CD4-positive, alpha-beta T cell treated with Interleukin-4 for 1 hour (primary cell): ENCODE results near the gene HOXB1.

Experiments
- DNase-seq, 2 donors: peaks; one replicate each; pipeline ENCODE4 v3.0.0-alpha.2; 2020 to 2022

HOXB1 gene

GRCh38 chr17:48553826-48554225, 23.0 kb upstream of the HOXB1 start:
- DNase-seq, result no peak

- no peak for DNase-seq
Observed at GRCh38 chr17:48553190-48553547, 22.4 kb upstream of the HOXB1 start.

GRCh38 chr17:48552466-48553189, 21.8 kb upstream of the HOXB1 start:
- DNase-seq, result no peak

- DNase-seq, result no peak
Observed at GRCh38 chr17:48551596-48552465, 21.0 kb upstream of the HOXB1 start.

GRCh38 chr17:48551214-48551555, 20.4 kb upstream of the HOXB1 start:
- no peak for DNase-seq

- no peak for DNase-seq
Observed at GRCh38 chr17:48550502-48551213, 19.8 kb upstream of the HOXB1 start.

GRCh38 chr17:48549914-48550501, 19.2 kb upstream of the HOXB1 start:
- DNase-seq, result no peak

- no peak for DNase-seq
Observed at GRCh38 chr17:48549281-48549630, 18.4 kb upstream of the HOXB1 start.

GRCh38 chr17:48548523-48549280, 17.9 kb upstream of the HOXB1 start:
- no peak for DNase-seq

GRCh38 chr17:48547808-48548522, 17.2 kb upstream of the HOXB1 start:
- DNase-seq, result peak; percentile 35 to 57

GRCh38 chr17:48546924-48547807, 16.4 kb upstream of the HOXB1 start:
- no peak for DNase-seq

GRCh38 chr17:48546137-48546923, 15.5 kb upstream of the HOXB1 start:
- DNase-seq, result no peak

GRCh38 chr17:48545539-48545938, 14.7 kb upstream of the HOXB1 start:
- DNase-seq, result no peak

GRCh38 chr17:48545022-48545375, 14.2 kb upstream of the HOXB1 start, which contains the start of gene HOXB2:
Gene HOXB2 (minus strand): TSS chr17:48545109. CDS start chr17:48544911, 198 bp downstream.
- DNase-seq, result no peak

- peak in 1 of 2 donors; percentile 44 for DNase-seq
Observed at GRCh38 chr17:48544349-48545021, 13.7 kb upstream of the HOXB1 start.

GRCh38 chr17:48543854-48544348, 13.1 kb upstream of the HOXB1 start:
- DNase-seq, result peak in 1 of 2 donors; percentile 29

GRCh38 chr17:48543107-48543853, 12.5 kb upstream of the HOXB1 start:
- peak; percentile 55 to 70 for DNase-seq

GRCh38 chr17:48542698-48543106, 11.9 kb upstream of the HOXB1 start:
- no peak for DNase-seq
